ENCODE results near the gene SLC2A13.
"Not testable (repeated sequence)": the region's sequence is repeated elsewhere in the genome, so short reads cannot be mapped to it uniquely, and the experiment has no call there.

SLC2A13 gene

GRCh38 chr12:39763071-39763889 lies 342.6 kb downstream of the SLC2A13 start:
- no peak for DNase-seq (ENCODE audit: low read depth, low spot score)

DNA sequence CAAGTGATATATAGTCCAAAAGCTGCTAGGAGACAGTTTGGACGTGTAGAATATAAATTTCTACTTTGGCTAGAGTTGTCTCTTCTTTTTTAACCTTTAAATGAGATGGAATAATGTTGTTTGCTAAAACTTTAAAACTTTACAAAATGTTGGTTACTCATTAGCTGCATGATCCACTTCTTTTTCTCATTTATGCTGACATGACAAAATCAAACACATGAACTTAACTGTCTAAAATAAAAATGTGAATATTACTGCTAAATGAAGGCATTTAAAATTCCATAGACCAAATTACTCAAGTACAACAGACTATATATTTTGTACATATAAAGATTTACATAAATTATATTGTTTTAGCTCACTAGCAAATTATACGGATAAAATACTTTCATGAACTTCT lies 350.4 kb downstream of the SLC2A13 start:
- no peak for DNase-seq (ENCODE audit: low read depth, low spot score)

DNA sequence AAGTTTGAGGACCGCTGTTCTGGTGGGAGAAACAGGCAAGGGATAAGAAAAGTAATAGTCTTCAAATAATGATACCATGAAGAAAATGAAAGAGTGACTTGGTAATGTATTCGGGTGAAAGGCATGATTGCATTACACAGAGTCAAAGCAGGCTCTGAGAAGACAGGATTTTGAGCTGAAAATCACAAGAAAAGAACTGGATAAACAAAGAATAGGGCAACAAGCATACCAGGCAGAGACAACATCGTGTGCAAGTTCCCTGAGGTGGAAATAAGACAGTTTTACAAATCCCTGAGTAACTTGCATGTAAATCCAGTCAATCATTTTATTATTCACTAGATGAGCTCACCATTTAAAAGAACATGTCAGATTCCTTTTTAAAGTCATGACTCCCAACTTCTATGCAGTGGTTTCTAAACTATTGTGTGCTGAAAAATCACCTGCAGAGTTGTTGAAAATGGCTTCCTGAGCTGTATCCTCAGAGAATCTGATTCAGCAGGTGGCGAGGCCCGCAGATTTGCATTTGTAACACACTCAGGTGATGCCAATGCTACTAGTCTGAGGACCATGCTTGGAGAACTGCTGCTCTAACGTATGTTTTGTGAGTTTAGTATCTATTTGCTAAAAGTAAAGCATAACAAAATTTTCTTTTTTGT lies 353.3 kb downstream of the SLC2A13 start:
- DNase-seq (ENCODE audit: low read depth, low spot score) = no peak

DNA sequence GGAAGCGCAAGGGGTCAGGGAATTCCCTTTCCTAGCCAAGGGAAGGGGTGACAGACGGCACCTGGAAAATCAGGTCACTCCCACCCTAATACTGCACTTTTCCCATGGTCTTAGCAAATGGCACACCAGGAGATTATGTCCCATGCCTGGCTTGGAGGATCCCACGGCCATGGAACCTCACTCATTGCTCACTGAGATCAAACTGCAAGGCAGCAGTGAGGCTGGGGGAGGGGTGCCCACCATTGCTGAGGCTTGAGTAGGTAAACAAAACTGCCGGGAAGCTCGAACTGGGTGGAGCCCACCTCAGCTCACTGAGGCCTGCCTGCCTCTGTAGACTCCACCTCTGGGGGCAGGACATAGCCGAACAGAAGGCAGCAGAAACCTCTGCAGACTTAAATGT lies 359.7 kb downstream of the SLC2A13 start:
- DNase-seq (ENCODE audit: low read depth, low spot score) = not testable (repeated sequence)

- no peak for DNase-seq (ENCODE audit: low read depth, low spot score)
These were observed 362.2 kb downstream of the SLC2A13 start for GRCh38 chr12:39743655-39744054.

DNA sequence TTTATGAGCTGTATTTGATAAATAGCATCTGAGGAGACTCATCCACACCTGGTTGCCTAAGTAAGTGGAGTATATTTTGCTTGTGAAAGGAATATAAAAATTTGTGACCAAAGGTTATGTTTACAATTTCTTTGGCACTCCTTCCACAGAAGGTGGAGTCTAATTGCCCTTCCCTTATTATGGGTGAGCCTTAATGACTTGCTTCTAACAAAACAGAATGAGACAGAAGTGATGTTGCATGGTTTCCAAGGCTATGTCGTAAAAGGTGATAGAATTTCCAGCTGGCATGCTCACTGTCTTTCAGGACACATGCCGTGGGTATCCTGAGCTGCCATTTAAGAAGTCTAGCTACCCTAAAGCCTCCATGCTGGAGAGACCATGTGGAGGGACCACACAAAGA lies 369.5 kb downstream of the SLC2A13 start:
- no peak for DNase-seq (ENCODE audit: low read depth, low spot score)

DNA sequence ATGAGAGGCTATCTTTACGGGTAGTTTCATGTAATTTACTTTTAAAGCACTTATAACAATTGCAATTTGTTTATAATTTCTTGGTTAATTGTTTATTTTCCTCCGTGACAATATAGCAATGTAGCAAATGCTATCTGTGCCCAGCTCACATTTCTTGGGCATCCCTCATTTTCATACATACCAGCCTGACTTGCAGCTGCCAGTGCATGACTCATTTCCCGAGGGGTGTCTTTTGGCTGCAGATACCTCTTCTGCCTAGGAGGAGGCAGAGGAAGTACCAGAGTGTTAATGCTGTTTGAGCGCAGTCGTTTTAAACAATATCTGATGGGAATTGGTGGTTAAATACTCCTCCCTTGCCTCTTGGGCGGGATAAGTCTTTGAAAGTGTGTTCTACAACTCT lies 382.1 kb downstream of the SLC2A13 start:
- DNase-seq (ENCODE audit: low read depth, low spot score) = peak; percentile 48

- DNase-seq (ENCODE audit: low read depth, low spot score) = no peak
These were observed 383.4 kb downstream of the SLC2A13 start for GRCh38 chr12:39722504-39722903.

GRCh38 chr12:39713552-39713951 lies 392.3 kb downstream of the SLC2A13 start:
- DNase-seq (ENCODE audit: low read depth, low spot score) = no peak

DNA sequence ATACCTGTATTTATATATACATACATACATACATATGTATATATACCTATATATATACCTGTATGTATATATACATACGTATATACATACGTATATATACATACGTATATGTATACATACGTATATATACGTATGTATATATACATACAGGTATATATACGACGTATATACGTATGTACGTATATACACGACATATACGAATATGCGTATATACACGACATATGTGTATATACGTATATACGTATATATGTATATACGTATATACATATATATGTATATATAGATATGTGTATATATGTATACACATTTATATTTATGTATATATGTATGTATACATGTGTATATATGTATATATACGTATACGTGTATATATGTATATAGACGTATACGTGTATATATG lies 393.5 kb downstream of the SLC2A13 start:
- no peak for DNase-seq (ENCODE audit: low read depth, low spot score)

All from astrocyte of the hippocampus (primary cell).